Calu3 (cell line): ENCODE data around the gene TTLL4. TPM values are rescaled to one million over a fixed set of nuclear protein-coding genes. Genes with fewer than 3 reads are reported as not detected.
"Not testable (repeated sequence)": the region's sequence is repeated elsewhere in the genome, so short reads cannot be mapped to it uniquely, and the experiment has no call there.

Source experiments
- BruUV-seq: library from RNA; stranded (reverse); fragments of 400-500 nt; replicated peaks from 2 replicates; lab custom pipeline; 2021; lab: Mats Ljungman, UMichigan
- CTCF ChIA-PET: fragments of 300-600 bp; sonication (Branson Sonifier 250); formaldehyde crosslinking; loops from one replicate; lab custom pipeline; 2022; ENCODE audit warnings: antibody characterized with exemption; lab: Charles Lee
- DNase-seq: peaks from one replicate; pipeline ENCODE4 v3.0.0; 2022
- H3K27ac Mint-ChIP-seq: one replicate; pipeline ENCODE4 v1.8.0; 2022; ENCODE audit warnings: mixed read lengths; ENCODE audit not compliant: unreplicated experiment
- H3K27me3 Mint-ChIP-seq: one replicate; pipeline ENCODE4 v1.8.0; 2022; ENCODE audit warnings: mixed read lengths; ENCODE audit not compliant: unreplicated experiment
- H3K36me3 Mint-ChIP-seq: one replicate; pipeline ENCODE4 v1.8.0; 2022; ENCODE audit warnings: mild to moderate bottlenecking, moderate library complexity, mixed read lengths; ENCODE audit not compliant: insufficient read depth, unreplicated experiment
- H3K4me1 Mint-ChIP-seq: one replicate; pipeline ENCODE4 v1.8.0; 2022; ENCODE audit warnings: mild to moderate bottlenecking, low read depth, mixed read lengths; ENCODE audit not compliant: unreplicated experiment
- H3K4me3 Mint-ChIP-seq: one replicate; pipeline ENCODE4 v1.8.0; 2022; ENCODE audit warnings: mild to moderate bottlenecking, low read depth, moderate library complexity, mixed read lengths; ENCODE audit not compliant: unreplicated experiment
- H3K9me3 Mint-ChIP-seq: one replicate; pipeline ENCODE4 v1.8.0; 2022; ENCODE audit warnings: low read depth, mixed read lengths; ENCODE audit not compliant: unreplicated experiment
- CTCF ChIP-seq: fragments of 200-600 bp; IDR thresholded peaks from one replicate; pipeline ENCODE4 v1.8.0; 2022; ENCODE audit warnings: antibody characterized with exemption; ENCODE audit not compliant: unreplicated experiment
- intact Hi-C: fragments of 100-400 bp; cut with micrococcal nuclease; formaldehyde crosslinking; loops from one replicate; pipeline ENCODE4 v1.10.0; 2022; ENCODE audit not compliant: unreplicated experiment
- total RNA-seq: library from RNA; stranded (reverse); gene quantifications from 2 replicates; pipeline ENCODE4 v1.2.3, GENCODE V29; 2022

The TTLL4 gene
- total RNA-seq, 1 experiment from 2014 or later = 75.5 TPM

- no TSS peak for BruUV-seq
- intact Hi-C loops = no loop called here
- no peak for TF ChIP-seq CTCF
- no peaks in the 10 kb centered on the region for H3K9me3 Mint-ChIP-seq
- CTCF ChIA-PET = no interaction called here
- no peak for DNase-seq
- no peaks in the 10 kb centered on the region for H3K4me1 Mint-ChIP-seq
- no peaks in the 10 kb centered on the region for H3K27me3 Mint-ChIP-seq
- no peak overlapping the region for H3K4me3 Mint-ChIP-seq
- no peak overlapping the region for H3K27ac Mint-ChIP-seq
- no peaks in the 10 kb centered on the region for H3K36me3 Mint-ChIP-seq
These were observed 30.6 kb upstream of the TTLL4 start for GRCh38 chr2:218680061-218680460.

GRCh38 chr2:218687400-218688060 is 23.1 kb upstream of the TTLL4 start:
- not testable (repeated sequence) for BruUV-seq, H3K27me3 Mint-ChIP-seq, H3K36me3 Mint-ChIP-seq, H3K27ac Mint-ChIP-seq, H3K9me3 Mint-ChIP-seq, H3K4me1 Mint-ChIP-seq, H3K4me3 Mint-ChIP-seq
- peak; percentile 69 for TF ChIP-seq CTCF
- intact Hi-C loops = loop anchor here (1.0 kb wide), 2 partner anchors 29 to 160 kb away; no protein-coding TSS in a partner anchor
- peak; percentile 67 for DNase-seq
- CTCF ChIA-PET = interaction anchor here (0.5 to 2.0 kb wide), 9 partner anchors 15 to 160 kb away, joined by 3 to 25 read pairs (median 4); partner anchors contain the start of genes BCS1L, RNF25, STK36 and TTLL4

- Mint-ChIP-seq H3K27me3 (no peaks in the 10 kb centered on the region), H3K9me3 (no peaks in the 10 kb centered on the region), H3K4me3 (no peak overlapping the region), H3K27ac (no peak overlapping the region), H3K36me3 (no peaks in the 10 kb centered on the region), H3K4me1 (no peaks in the 10 kb centered on the region)
- TF ChIP-seq CTCF = no peak
- intact Hi-C loops = no loop called here
- BruUV-seq = no TSS peak
- DNase-seq = no peak
- CTCF ChIA-PET = no interaction called here
These were observed 19.4 kb upstream of the TTLL4 start for GRCh38 chr2:218691234-218691633.

GRCh38 chr2:218694405-218695145 is 16.1 kb upstream of the TTLL4 start:
- TF ChIP-seq CTCF = no peak
- H3K4me1 Mint-ChIP-seq = no peaks in the 10 kb centered on the region
- no peak for DNase-seq
- intact Hi-C loops = no loop called here
- H3K9me3 Mint-ChIP-seq = no peaks in the 10 kb centered on the region
- no peaks in the 10 kb centered on the region for H3K36me3 Mint-ChIP-seq
- no peak overlapping the region for H3K27ac Mint-ChIP-seq
- H3K27me3 Mint-ChIP-seq = no peaks in the 10 kb centered on the region
- CTCF ChIA-PET = no interaction called here
- no TSS peak for BruUV-seq
- no peak overlapping the region for H3K4me3 Mint-ChIP-seq
